Measurements from ENCODE around the gene OR52N2.

DNA sequence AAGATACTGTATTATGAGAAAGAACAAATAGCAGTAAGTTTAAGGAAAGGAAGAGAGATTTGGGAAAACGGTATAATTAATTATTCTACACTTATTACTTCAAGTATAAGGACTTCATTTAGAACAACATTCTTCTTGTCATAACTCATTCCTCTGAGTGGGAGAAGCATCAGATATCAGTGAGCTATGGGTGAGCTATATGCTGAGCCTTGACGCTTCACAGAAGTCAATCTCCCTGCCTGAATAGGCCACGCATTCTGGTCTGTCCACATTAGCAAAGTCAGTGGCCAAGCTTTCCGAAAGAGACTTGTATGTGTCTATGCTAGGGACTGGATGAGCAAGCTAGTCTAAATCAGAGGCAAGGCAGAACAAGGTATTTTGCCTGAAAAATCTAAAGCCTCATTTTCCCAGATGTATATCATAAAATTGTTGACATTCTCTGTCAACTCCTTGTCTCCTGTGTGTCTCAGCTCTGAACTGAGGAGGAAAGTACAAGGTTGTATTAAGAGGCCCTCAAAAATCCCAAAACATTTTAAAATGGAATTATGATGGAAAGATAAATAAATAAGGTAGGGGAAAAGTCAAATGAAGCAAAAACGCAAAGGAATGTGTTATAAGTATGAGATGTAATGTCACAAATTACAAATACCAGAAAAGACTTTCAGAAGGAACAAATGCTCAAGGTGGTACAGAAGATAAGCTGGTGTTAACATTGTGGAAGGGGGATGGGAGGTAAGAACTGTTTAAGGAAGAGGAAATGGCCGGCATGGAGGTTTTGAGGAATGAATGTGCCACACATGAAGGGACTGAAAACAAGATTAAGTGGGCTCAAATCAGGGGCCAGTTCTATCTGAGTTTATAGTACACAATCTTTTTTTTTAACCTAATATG, 1.4 kb downstream of the OR52N2 start:
- TF ChIP-seq, protein P1, sequence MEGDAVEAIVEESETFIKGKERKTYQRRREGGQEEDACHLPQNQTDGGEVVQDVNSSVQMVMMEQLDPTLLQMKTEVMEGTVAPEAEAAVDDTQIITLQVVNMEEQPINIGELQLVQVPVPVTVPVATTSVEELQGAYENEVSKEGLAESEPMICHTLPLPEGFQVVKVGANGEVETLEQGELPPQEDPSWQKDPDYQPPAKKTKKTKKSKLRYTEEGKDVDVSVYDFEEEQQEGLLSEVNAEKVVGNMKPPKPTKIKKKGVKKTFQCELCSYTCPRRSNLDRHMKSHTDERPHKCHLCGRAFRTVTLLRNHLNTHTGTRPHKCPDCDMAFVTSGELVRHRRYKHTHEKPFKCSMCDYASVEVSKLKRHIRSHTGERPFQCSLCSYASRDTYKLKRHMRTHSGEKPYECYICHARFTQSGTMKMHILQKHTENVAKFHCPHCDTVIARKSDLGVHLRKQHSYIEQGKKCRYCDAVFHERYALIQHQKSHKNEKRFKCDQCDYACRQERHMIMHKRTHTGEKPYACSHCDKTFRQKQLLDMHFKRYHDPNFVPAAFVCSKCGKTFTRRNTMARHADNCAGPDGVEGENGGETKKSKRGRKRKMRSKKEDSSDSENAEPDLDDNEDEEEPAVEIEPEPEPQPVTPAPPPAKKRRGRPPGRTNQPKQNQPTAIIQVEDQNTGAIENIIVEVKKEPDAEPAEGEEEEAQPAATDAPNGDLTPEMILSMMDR (IDR thresholded peaks at IDR 0.05), result no peak
- TF ChIP-seq POLR2A (IDR thresholded peaks at IDR 0.05), result no peak
